Measurements from ENCODE around the gene LIN7B. TPM values are rescaled to one million over a fixed set of nuclear protein-coding genes. Genes with fewer than 3 reads are reported as not detected.

Gene LIN7B
- total RNA-seq, 4 donors from 2014 or later, result 15.7 to 24.9 (median 19.6) TPM

- TF ChIP-seq EP300 (IDR thresholded peaks at IDR 0.05) (no peak), CTCF (IDR thresholded peaks at IDR 0.05) (no peak), POLR2A (IDR thresholded peaks at IDR 0.05) (no peak)
- Histone ChIP-seq H3K4me3 (no peak overlapping the region), H3K36me3 (no peaks in the 10 kb centered on the region), H3K27ac (no peak overlapping the region), H3K27me3 (no peaks in the 10 kb centered on the region), H3K4me1 (peaks cover 0 to 8% (median 4%) of the 10 kb centered on the region in 4 donors), H3K9me3 (no peaks in the 10 kb centered on the region)
- WGBS, 2 donors, result 91 to 92% methylated on average over 4 of the region's 4 CpGs
- no peak for DNase-seq (ENCODE audit: low spot score in 2 of 2)
These were observed 33.8 kb upstream of the LIN7B start for GRCh38 chr19:49080392-49080791.

GRCh38 chr19:49081273-49081672 lies 32.9 kb upstream of the LIN7B start:
- 69 to 82% methylated on average over 1 of the region's 1 CpG for WGBS, 2 donors
- DNase-seq (ENCODE audit: low spot score in 2 of 2), result no peak
- Histone ChIP-seq H3K9me3 (no peaks in the 10 kb centered on the region), H3K27ac (no peak overlapping the region), H3K4me3 (no peak overlapping the region), H3K27me3 (no peaks in the 10 kb centered on the region), H3K36me3 (no peaks in the 10 kb centered on the region), H3K4me1 (peaks cover 0 to 12% (median 7%) of the 10 kb centered on the region in 4 donors)
- no peak for TF ChIP-seq POLR2A (IDR thresholded peaks at IDR 0.05)
- no peak for TF ChIP-seq EP300 (IDR thresholded peaks at IDR 0.05)
- no peak for TF ChIP-seq CTCF (IDR thresholded peaks at IDR 0.05)

- 69 to 70% methylated on average over 26 of the region's 26 CpGs for WGBS, 2 donors
- Histone ChIP-seq H3K4me1 (peaks cover 0 to 38% (median 18%) of the 10 kb centered on the region in 4 donors), H3K36me3 (peaks cover 0 to 24% (median 0%) of the 10 kb centered on the region in 3 donors), H3K4me3 (peak overlapping the region; percentile 71 to 98 (median 90)), H3K9me3 (no peaks in the 10 kb centered on the region), H3K27ac (peak overlapping the region; percentile 75 to 95 (median 87)), H3K27me3 (no peaks in the 10 kb centered on the region)
- DNase-seq (ENCODE audit: low spot score in 2 of 2), result peak in 1 of 2 donors; percentile 8
- TF ChIP-seq POLR2A (IDR thresholded peaks at IDR 0.05) (no peak), CTCF (IDR thresholded peaks at IDR 0.05) (no peak), EP300 (IDR thresholded peaks at IDR 0.05) (no peak)
These were observed 29.8 kb upstream of the LIN7B start for GRCh38 chr19:49084206-49085019.

- Histone ChIP-seq H3K27me3 (no peaks in the 10 kb centered on the region), H3K9me3 (no peaks in the 10 kb centered on the region), H3K4me3 (peak within 1 kb of the TSS; percentile 71 to 98 (median 90)), H3K36me3 (peaks cover 0 to 31% (median 6%) of the 10 kb centered on the region in 3 donors), H3K27ac (peak within 1 kb of the TSS; percentile 75 to 95 (median 87)), H3K4me1 (peaks cover 0 to 38% (median 18%) of the 10 kb centered on the region in 4 donors)
- peak; percentile 95 to 97 for DNase-seq (ENCODE audit: low spot score in 2 of 2)
- 1% methylated on average over 43 to 70 of the region's 89 CpGs for WGBS, 2 donors
- peak in 3 of 5 experiments; percentile 9 to 61 (median 59) for TF ChIP-seq CTCF (IDR thresholded peaks at IDR 0.05)
- peak; percentile 78 to 95 for TF ChIP-seq EP300 (IDR thresholded peaks at IDR 0.05)
- peak; percentile 78 to 88 for TF ChIP-seq POLR2A (IDR thresholded peaks at IDR 0.05)
These were observed 28.9 kb upstream of the LIN7B start, which contains the start of gene SNRNP70 for GRCh38 chr19:49085020-49085867. Gene SNRNP70 (plus strand): TSS chr19:49085451. CDS start chr19:49086415, 964 bp downstream.

All from tibial nerve (tissue), 4 donors.